ENCODE measurements around the gene FAM193B.
"Not testable (repeated sequence)": the region's sequence is repeated elsewhere in the genome, so short reads cannot be mapped to it uniquely, and the experiment has no call there.

Gene FAM193B

DNA sequence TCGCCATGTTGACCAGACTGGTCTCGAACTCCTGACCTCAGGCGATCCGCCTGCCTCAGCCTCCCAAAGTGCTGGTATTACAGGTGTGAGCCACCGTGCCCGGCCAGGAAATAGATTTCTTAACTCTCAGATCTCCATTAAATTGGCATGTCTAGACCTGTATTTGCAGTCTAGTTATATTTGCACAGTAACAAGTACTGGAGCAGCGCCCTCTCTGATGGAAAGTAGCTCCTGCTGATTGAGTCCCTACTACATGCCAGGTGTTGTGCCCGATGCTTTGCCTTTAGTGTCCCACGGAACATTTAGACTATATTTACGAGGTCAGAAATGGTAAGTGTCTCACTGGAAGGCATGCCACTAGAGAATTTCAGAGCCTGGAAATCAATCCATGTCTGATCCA lies 21.8 kb upstream of the FAM193B start:
- DNase-seq (ENCODE audit: low read depth in 2 of 2) = no peak

- no peak for DNase-seq (ENCODE audit: low read depth in 2 of 2)
Measured at GRCh38 chr5:177575488-177575887, 21.1 kb upstream of the FAM193B start.

- no peak for DNase-seq (ENCODE audit: low read depth in 2 of 2)
Measured at GRCh38 chr5:177569894-177570293, 15.5 kb upstream of the FAM193B start.

DNA sequence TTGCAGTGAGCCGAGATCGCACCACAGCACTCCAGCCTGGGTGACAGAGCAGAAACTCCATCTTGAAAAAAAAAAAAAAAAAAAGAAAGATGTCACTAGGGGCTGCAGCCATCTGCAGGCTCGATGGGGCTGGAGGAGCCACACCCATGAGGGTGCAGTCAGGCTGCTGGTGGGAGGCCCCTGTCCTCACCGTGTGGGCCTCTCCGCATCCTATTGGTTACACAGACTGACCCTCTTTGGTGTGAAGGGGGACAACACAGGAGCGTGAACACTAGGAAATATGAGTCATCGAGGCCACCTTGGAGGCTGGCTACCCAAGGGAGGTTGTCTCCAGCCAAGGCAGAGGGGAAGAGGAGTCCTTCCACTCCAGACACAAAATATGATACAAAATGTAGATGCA lies 14.0 kb upstream of the FAM193B start:
- no peak for DNase-seq (ENCODE audit: low read depth in 2 of 2)

DNA sequence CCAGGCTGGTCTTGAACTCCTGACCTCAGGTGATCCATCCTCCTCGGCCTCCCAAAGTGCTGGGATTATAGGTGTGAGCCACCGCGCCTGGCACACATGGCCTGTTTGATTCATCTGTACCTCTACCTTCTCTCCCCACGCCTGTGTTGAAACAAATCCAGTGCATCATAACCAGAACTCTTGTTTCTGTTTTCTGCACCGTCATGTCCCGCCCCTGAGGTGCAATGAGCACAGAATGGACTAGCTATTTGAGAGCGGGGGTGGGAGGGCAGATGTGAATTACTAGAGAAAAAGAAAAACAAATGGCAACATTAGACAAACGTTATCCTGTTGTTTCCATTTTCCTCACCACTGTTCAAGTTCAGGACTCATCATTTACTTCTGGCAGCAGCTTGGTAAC lies 10.7 kb upstream of the FAM193B start:
- no peak for DNase-seq (ENCODE audit: low read depth in 2 of 2)

GRCh38 chr5:177559446-177559941 lies 5.1 kb upstream of the FAM193B start:
- DNase-seq (ENCODE audit: low read depth in 2 of 2) = not testable (repeated sequence)

GRCh38 chr5:177557796-177558195 lies 3.4 kb upstream of the FAM193B start:
- no peak for DNase-seq (ENCODE audit: low read depth in 2 of 2)

- DNase-seq (ENCODE audit: low read depth in 2 of 2) = no peak
Measured at GRCh38 chr5:177557041-177557647, 2.8 kb upstream of the FAM193B start.

DNA sequence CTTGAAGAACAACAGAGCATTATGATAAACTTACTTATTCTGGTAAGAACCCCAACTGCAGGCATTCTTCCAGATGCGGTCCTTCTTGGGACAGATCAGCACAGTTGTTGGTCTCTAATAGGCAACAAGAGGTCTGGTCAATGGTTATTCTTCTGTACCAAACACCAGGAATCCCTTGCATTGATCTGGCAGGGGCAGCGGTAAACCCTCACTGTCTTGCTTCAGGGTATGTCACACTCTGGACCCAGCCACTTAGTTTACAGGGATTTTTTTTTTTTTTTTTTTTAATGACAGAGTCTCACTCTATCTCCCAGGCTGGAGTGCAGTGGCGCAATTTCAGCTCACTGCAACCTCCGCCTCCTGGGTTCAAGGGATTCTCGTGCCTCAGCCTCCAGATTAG lies 1.3 kb upstream of the FAM193B start:
- DNase-seq (ENCODE audit: low read depth in 2 of 2) = no peak

DNA sequence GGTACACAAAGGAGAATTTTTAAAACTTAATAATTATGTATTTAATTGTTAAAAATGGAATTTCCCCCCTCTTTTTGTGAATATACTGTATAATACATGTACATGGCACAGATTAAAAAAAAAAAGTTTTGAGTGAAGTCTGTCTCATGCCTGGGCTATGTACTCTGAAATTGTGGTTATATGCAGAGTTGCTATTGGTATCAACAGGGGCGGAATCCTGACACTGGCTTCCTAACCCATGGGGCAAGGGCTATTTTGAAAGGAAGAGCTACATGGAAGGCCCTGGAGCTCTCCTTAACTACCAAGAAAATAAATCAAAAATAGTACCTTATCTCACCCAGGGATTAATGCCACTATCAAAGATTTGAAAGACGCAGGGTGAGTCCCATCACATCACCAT lies 865 bp upstream of the FAM193B start:
- no peak for DNase-seq (ENCODE audit: low read depth in 2 of 2)

DNA sequence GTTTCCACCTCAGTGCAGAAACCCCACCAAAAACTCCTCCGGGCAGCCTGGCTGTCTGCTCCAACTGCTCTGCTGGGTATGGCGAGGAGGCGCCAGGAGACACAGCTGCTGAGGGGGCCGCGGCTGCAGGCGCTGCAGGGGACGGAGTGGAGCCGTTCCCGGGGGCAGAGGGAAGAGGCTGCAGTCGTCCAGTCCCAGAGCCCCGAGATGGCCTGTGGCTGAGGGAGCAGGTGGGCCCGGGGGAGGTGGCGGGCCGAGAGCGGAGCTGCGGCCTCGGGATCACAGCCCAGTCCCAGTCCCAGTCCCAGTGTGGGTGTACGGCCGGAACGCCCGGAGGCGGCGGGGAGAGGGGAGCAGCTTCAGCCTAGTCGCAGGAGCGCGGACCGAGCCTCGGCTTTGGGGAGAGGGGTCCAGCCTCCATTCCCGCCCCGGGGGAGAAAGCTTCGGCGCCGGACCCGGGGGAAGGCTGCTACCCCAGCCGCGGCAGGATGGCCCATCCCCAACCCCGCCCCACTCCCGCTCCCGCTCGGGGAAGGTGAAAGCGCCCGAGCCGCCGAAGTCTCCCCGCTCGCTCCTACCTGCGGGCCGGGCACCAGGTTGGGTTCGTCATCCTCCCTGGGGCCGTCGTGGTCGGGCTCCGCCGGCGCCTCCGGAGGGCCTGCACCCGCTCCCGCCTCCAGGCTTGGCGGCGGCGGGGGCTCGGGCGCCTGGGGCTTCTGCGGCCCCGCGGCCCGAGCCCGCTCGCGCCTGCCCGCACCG lies 513 bp downstream of the FAM193B start:
- peak in 1 of 2 donors; percentile 15 for DNase-seq (ENCODE audit: low read depth in 2 of 2)

- DNase-seq (ENCODE audit: low read depth in 2 of 2) = no peak
Measured at GRCh38 chr5:177552839-177553455, 1.4 kb downstream of the FAM193B start.

GRCh38 chr5:177550122-177550521 lies 4.2 kb downstream of the FAM193B start:
- DNase-seq (ENCODE audit: low read depth in 2 of 2) = no peak

GRCh38 chr5:177548495-177548894 lies 5.9 kb downstream of the FAM193B start:
- no peak for DNase-seq (ENCODE audit: low read depth in 2 of 2)

- no peak for DNase-seq (ENCODE audit: low read depth in 2 of 2)
Measured at GRCh38 chr5:177547736-177548135, 6.6 kb downstream of the FAM193B start.

DNA sequence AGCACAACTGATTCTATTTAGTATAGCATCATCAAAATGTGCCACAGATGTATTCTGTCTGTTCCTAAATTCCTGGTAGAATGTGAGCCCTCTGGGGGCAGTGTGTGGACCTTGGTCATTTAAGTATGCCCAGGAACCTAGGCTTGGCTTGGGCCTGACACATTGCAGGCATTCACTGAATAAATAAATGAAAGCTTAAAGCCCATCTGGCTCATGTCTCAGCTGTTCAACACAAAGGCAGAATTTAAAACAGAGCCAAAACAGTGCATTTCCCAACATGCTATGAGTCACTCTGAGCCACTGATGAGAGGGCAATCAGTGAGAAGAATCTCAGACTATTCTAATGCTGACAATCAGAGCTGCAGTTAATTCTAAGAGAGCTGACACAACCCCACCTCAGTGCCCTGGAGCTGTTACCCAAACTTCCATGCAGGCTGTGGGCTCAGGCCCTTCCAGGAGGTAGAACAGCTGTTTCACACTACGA lies 8.1 kb downstream of the FAM193B start:
- no peak for DNase-seq (ENCODE audit: low read depth in 2 of 2)

DNA sequence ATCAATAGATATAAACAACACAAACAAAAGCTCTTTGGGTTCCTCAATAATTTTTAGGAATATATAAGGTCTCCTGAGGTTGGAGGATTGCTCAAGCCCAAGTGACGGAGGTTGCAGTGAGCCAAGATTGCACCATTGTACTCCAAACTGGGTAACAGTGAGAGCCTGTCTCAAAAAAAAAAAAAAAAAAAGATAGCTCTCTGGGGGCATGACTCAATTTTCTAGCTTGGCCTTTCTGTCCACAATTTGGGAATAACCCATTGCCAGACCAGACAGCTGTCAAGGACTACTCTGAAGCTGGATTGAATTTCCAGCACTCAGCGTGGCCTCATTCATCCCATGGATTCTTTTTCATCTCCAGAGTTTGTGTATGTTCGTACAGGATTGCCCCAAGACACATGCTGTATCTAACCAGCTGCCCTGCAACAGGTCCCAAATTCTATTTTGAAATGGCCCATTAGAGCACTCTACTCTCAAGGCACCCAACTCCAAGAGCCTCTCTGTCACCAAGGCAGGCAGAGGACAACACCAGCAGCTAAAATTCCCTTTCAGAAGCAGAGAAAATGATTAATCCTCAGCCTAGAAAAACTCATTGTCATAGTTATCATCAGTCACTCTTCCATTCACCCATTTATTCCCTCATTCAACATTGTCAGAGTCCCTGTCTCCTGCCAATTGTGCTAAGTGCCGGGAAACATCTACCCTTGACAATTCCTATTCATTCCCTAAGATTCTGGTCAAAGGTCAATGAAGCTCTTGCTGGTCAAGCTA lies 8.7 kb downstream of the FAM193B start:
- no peak for DNase-seq (ENCODE audit: low read depth in 2 of 2)

DNA sequence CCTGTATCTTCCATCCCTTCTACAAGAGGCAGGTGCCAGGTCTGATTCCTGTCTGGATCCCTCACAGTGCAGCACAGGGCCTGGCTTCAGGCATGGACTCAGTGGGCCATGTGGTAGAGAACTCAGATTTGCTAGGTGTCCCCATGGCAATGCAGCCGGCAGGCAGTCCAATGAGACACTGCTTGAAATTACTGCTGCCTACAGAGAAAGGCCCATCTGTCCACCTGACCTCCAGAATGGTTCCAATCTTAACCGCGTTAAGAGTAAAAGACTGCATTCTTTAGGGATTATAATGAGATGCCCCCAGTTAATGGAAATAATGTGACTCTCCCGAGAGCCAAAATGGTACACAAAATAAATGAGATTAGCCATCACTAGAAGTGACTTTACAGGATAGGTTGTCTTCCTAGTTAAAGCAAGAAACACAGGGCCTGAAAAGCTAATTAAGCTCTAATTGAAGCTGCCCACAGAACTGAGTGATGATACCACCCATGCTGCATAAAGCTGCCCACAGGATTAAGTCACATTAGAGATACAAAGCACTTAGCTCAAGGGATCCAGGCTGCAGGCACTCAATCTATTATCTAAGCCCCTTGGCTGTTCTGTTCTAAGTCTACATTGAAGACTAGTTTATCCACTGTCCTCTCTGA lies 11.4 kb downstream of the FAM193B start:
- no peak for DNase-seq (ENCODE audit: low read depth in 2 of 2)

DNA sequence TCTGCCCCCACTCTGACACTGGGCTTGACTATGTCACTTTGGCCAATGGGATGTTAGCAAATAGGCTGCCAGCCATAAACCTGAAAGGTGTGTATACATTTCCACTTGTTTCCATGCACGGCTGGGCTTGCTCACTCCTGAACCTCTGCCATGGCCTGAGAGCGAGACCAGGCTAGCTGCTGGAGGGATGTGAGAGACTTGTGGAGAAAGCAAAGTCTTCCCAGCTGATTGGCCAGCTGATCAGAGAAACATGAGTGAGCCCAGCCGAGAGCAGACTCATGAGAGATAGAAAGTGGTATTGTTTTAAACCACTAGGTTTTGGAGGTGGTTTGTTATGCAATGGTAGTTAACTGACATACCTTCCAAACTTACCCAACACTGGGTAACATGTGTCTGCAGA lies 13.9 kb downstream of the FAM193B start:
- no peak for DNase-seq (ENCODE audit: low read depth in 2 of 2)

GRCh38 chr5:177539411-177539810 lies 15.0 kb downstream of the FAM193B start:
- DNase-seq (ENCODE audit: low read depth in 2 of 2) = no peak

- DNase-seq (ENCODE audit: low read depth in 2 of 2) = no peak
Measured at GRCh38 chr5:177538876-177539275, 15.5 kb downstream of the FAM193B start.

Data from stimulated activated CD8-positive, alpha-beta memory T cell treated with anti-CD3 and anti-CD28 coated beads, Interleukin-15, amount 100 ng/mL, for 48 hours (primary cell).